WERI-Rb-1 (cell line): Measurements from ENCODE around the gene SESN3.

Source experiments
- DNase-seq: peaks from one replicate; pipeline ENCODE4 v3.0.0-alpha.2; 2020
- H3K27ac ChIP-seq: fragments of 250-450 bp; sonication (Bioruptor Pico); 2 replicates; pipeline ENCODE4 v1.5.1; 2020; ENCODE audit warnings: mild to moderate bottlenecking, moderate library complexity
- H3K27me3 ChIP-seq: fragments of 250-450 bp; sonication (Bioruptor Pico); 2 replicates; pipeline ENCODE4 v1.5.1; 2021; ENCODE audit warnings: mild to moderate bottlenecking, low read depth, moderate library complexity; ENCODE audit not compliant: insufficient read depth, severe bottlenecking
- H3K36me3 ChIP-seq: fragments of 250-450 bp; sonication (Bioruptor Pico); 2 replicates; pipeline ENCODE4 v1.5.1; 2020; ENCODE audit warnings: mild to moderate bottlenecking, moderate library complexity
- H3K4me3 ChIP-seq: 2 replicates; pipeline ENCODE4 v1.5.1; 2011; ENCODE audit warnings: low read depth, mild to moderate bottlenecking, control low read depth, low read length
- H3K9me3 ChIP-seq: fragments of 250-450 bp; sonication (Bioruptor Pico); 2 replicates; pipeline ENCODE4 v1.5.1; 2021; ENCODE audit warnings: mild to moderate bottlenecking, moderate library complexity; ENCODE audit not compliant: severe bottlenecking
- TF ChIP-seq, protein P1 (sequence below): IDR thresholded peaks from 2 replicates; pipeline ENCODE4 v1.5.1; 2011; ENCODE audit warnings: low read depth, mild to moderate bottlenecking, control low read depth, inconsistent platforms, low read length

SESN3 gene

DNA sequence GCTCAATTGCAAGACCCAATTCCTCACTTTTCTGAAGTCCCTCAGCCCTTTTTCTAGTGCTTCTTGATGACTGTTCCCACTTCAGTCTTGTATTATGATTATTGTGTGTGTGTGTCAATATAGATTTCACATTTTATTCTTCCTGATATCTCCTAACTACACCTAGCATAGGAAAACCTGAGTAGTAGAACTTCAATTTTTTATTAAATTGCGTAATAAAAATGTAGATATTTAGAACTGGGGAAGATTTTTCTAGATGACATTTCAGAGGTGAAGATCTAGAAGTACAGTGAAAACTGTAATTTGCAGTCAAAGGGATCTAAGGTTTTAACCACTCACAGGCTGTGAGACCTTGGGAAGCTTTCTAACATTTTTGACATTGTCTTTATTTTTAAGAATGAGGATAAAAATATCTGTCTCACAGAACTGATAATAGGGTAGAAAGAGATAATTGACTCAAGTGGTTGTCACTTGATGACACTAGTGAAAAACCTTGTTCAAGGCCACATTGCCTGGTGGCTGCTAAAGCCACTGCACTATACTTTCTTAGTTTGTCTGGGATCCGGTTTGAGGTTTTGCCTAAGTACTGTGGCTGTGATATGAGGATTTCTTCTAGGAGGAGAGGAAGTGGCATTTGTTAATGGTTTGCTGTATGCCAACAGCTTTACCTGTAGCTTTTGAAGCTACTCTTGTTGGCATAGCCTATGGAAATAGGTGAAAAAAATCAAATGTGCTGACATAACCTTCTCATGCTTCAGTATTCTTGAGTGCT, 32.2 kb upstream of the SESN3 start:
- H3K27ac ChIP-seq = no peak overlapping the region
- TF ChIP-seq, protein P1, sequence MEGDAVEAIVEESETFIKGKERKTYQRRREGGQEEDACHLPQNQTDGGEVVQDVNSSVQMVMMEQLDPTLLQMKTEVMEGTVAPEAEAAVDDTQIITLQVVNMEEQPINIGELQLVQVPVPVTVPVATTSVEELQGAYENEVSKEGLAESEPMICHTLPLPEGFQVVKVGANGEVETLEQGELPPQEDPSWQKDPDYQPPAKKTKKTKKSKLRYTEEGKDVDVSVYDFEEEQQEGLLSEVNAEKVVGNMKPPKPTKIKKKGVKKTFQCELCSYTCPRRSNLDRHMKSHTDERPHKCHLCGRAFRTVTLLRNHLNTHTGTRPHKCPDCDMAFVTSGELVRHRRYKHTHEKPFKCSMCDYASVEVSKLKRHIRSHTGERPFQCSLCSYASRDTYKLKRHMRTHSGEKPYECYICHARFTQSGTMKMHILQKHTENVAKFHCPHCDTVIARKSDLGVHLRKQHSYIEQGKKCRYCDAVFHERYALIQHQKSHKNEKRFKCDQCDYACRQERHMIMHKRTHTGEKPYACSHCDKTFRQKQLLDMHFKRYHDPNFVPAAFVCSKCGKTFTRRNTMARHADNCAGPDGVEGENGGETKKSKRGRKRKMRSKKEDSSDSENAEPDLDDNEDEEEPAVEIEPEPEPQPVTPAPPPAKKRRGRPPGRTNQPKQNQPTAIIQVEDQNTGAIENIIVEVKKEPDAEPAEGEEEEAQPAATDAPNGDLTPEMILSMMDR = no peak
- H3K4me3 ChIP-seq = no peak overlapping the region
- H3K9me3 ChIP-seq = no peaks in the 10 kb centered on the region
- no peak for DNase-seq
- no peaks in the 10 kb centered on the region for H3K36me3 ChIP-seq
- H3K27me3 ChIP-seq = no peaks in the 10 kb centered on the region

DNA sequence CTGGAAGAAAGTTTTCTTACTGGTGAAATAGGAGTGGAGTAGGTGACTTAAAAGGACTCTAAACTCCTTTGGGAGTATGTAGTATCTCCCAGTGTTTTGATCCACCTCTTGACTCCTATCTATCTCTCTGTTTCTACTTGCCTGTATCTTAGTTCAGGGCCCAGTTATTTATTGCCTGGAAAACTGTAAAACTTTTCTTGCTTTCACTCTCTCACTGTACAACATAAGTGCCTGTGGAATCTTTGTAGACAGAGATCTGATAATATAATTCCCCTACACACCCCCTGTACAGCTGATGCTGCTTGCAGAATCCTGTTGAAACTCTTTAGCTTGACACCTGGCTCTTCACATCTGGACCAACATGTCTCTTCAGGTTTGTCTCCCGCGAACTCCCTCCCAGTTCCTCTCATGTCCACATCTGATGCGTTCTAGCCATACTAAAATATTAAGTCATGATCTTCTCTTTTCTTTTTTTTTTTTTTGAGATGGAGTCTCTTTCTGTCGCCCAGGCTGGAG, 26.5 kb upstream of the SESN3 start:
- Histone ChIP-seq H3K27ac (no peak overlapping the region), H3K9me3 (no peaks in the 10 kb centered on the region), H3K36me3 (no peaks in the 10 kb centered on the region), H3K4me3 (no peak overlapping the region), H3K27me3 (no peaks in the 10 kb centered on the region)
- DNase-seq = no peak
- TF ChIP-seq, protein P1 = no peak

DNA sequence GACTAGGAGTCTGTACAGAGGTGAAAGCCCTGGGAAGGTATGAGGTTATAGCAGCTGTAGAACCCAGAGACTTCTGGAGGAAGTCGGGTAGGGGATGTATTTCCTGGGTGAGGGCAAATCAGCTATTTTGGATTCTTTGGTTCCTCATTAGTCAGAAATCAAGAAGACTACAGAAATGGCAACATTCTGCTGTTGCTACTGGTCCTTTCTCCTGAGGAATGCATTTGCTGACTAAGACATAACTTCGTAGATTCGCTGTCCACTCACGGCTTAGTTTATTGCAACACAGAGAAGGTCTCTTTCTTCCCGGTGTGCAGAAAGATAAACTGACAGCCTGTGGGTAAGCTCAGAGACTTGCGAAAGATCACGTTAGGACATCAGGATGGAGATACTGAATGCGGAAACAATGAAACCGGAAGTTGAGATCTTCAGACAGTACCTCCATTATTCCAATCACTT, 25.3 kb upstream of the SESN3 start:
- H3K27ac ChIP-seq = no peak overlapping the region
- H3K9me3 ChIP-seq = no peaks in the 10 kb centered on the region
- H3K27me3 ChIP-seq = no peaks in the 10 kb centered on the region
- H3K36me3 ChIP-seq = no peaks in the 10 kb centered on the region
- no peak overlapping the region for H3K4me3 ChIP-seq
- no peak for DNase-seq
- TF ChIP-seq, protein P1 = no peak

DNA sequence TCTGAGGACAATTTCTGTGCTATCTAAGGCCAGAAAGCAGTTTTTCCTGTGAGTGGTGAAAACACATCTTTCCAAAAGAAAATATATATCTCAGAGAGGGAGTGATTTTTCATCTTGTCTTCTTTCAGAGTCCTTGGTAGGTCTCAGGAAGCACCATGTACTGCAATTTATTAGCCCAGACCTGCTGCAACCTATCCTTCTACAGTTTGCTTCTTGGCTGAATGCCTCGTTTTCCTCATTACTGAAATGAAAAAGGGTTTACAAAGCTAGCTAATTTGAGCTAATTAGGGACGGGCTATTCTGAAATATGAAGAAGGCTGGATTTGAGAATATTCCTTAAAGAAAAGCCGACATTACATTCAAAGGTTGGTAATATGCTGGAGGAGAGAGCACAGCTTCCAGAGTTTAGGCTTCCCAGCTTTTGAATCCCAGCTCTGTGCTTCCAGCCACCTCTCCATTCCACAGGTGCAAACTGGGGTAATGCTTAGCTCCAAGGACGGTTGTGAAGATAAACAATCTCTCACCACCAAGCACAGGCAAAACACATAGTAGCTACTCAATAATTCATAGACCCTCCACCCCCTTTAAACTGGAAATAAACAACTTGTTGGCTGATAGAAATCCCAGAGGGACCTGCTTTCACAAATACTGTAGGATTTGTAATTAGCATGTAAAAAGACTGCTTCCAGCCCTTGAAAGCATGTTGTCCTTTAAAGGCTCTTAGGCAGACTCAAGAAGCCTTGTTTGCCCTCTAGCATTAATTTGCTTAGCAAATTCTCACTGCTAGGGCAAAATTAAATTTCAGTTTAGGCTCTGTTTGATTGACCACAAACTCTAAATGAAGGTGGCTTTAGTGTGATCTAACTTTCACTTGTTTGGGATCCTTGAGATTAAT, 24.5 kb upstream of the SESN3 start:
- TF ChIP-seq, protein P1 = no peak
- no peak for DNase-seq
- no peaks in the 10 kb centered on the region for H3K36me3 ChIP-seq
- no peak overlapping the region for H3K4me3 ChIP-seq
- no peaks in the 10 kb centered on the region for H3K9me3 ChIP-seq
- H3K27ac ChIP-seq = no peak overlapping the region
- no peaks in the 10 kb centered on the region for H3K27me3 ChIP-seq

DNA sequence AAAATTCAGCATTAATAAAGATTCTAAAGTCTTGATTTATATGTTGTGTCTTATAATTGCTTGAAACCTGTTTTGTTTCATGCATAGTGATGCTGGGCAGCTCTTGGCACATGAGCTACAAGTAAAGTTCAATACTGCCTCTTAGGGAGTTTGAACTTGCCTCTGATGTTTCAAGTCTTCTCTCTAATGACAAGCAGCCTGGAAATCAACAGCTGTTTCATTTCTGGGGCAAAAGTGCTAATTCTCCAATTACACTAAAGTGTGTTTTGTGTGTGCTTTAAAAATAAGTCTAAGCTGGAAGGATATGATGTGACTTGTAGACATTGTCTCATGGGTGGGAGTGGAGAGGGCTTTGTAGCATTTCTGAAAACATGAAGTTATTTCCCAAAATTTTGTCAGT, 23.7 kb upstream of the SESN3 start:
- TF ChIP-seq, protein P1 = no peak
- Histone ChIP-seq H3K9me3 (no peaks in the 10 kb centered on the region), H3K27me3 (no peaks in the 10 kb centered on the region), H3K27ac (no peak overlapping the region), H3K36me3 (no peaks in the 10 kb centered on the region), H3K4me3 (no peak overlapping the region)
- no peak for DNase-seq
